Left renal cortex interstitium (tissue), 4 donors: ENCODE data around the gene PDE10A. TPM values are rescaled to one million over a fixed set of nuclear protein-coding genes. Genes with fewer than 3 reads are reported as not detected.

Experiments used
- DNase-seq, 4 donors: peaks; one replicate each; pipeline ENCODE4 v3.0.0-alpha.2; 2013; ENCODE audit warnings: low read depth in 4 of 4, low spot score in 2 of 4, missing footprints in 1 of 4
- polyA plus RNA-seq, 4 donors: library from polyadenylated mRNA; unstranded; fragments of 120-200 nt; gene quantifications; one replicate each; pipeline ENCODE4 v1.2.1, GENCODE V29; 2013; ENCODE audit not compliant: insufficient read length in 4 of 4

The PDE10A gene
- polyA plus RNA-seq, 4 donors, result 17.2 to 32.6 (median 17.6) TPM

DNA sequence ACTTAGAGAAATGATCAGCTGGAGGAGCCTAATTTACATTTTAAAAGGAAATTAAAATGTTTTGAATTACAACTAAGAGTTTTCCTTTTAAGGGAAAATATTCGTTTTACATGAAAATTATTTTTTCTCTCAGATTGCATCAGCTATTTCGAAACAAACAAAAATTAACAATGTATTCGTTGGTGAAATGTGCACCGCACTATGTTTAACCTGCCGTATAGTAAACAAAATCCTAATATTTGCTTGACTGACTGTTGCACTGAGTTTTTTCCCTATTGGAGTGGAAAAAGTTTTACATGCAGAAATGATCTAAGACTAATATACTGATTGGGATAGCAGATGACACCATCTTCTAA lies 5.7 kb downstream of the PDE10A start:
- no peak for DNase-seq

DNA sequence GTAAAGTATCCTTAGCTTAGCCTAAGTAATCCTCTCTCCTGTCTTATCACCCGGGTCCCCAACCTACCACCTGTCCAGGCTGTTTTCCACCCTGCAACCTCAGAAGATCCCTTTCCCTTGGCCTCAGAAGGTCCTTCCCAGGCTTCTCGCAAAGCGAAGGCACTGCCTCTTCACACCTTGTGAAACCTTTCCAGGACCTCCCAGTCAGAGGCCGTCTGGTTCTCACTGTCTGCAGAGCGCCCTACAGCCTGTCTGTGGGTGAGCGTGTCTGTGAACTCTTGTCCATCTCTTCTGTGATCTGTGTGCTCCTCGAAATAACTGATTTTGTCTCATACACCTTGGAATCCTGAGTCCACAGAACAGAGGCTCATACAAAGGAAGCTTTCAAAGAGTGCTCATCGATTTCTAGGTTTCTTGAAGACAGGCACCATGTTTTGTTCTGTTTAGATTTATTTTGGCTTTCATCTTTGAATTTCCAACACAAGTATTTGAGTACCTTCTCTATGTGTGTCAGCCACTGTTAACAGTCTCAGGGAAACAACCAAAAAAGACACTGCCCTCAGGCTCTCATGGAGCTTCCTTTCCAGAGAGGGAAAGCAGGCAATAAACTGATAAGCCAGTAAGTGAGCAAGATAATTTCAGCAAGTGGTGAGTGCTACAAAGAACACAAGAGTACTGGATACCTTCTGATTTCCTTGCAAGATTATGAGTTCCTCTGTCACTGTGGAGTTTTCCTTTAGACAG lies 6.3 kb downstream of the PDE10A start:
- DNase-seq, result no peak

GRCh38 chr6:165655191-165655590 lies 7.8 kb downstream of the PDE10A start:
- DNase-seq, result no peak

DNA sequence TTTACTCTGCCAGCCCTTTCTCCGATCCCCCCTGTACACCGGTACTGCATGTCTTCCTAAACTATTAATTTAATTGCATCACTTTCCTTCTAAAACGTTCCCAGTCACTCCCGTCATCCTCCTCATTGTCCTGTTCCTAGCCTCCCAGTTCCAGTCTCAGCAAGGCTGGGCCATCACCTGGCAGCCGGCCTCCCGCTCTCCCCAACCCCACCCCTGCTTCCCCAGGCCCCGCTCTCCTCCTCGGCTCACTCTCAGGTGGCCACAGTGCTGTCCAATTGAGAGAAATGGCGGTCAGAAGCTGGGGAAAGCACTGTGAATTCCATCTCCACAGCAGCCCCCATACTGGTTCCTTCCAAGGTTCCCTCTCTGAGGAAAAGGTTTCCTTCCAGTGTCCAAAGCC lies 8.9 kb downstream of the PDE10A start:
- DNase-seq, result no peak

- no peak for DNase-seq
Measured at GRCh38 chr6:165653607-165654006, 9.4 kb downstream of the PDE10A start.

DNA sequence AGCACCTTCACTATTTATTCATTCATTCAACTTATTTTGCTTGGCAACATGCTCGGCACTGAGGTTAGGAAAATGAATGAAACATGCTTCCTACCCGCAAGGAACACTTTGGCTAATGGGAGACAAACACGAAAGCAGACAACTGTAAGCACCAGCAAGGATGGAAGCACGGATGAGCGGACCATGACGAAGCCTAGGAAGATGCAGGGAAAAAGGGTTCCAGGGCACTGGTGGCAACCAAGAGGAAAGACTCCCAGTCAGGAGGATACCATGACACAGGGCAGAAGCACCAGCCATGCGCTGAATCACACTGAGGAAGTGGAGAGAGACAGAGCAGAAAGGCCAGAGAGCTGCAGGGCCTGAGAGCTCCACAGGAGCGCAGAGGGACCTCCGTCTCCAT lies 9.8 kb downstream of the PDE10A start:
- no peak for DNase-seq

DNA sequence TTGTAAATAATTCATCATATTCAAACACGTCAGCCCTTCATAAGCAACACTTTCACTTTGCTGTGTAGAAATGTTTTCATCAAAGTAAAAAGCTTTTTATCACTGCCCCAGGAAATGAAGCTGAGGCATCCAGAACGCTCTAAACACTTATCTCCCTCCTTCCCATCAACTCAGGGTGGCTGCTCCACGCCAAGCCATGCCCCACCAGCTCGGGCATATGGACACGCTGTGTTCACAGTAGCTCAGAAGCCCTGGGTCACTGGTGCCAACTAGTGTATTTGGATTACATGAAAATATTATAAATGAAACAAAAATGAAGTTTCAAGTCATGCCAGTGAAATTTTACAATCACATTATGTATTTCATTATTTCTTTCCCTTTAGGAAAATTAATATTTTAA lies 10.3 kb downstream of the PDE10A start:
- no peak for DNase-seq

GRCh38 chr6:165649166-165650137 lies 13.6 kb downstream of the PDE10A start:
- no peak for DNase-seq

GRCh38 chr6:165647041-165647440 lies 16.0 kb downstream of the PDE10A start:
- no peak for DNase-seq

- DNase-seq, result no peak
Measured at GRCh38 chr6:165645919-165646318, 17.1 kb downstream of the PDE10A start.

GRCh38 chr6:165644586-165645266 lies 18.3 kb downstream of the PDE10A start:
- no peak for DNase-seq

DNA sequence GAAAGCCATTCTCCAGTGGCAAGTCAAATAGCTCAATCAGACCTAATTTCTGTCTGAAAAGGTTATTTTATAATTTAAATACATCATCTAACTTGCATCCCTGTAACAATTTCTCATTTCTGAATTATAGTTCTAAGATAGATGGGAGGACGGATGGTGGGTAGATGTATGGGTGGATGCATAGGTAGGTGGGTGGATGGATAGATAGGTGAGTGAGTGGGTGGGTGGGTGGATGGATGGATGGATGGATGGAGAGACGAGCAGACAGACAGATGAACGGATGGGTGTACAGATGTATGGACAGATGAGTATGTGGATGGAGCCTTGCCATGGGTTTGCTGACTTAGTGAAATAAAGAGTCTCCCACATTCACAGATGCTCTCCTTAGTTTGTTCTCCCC lies 20.0 kb downstream of the PDE10A start:
- no peak for DNase-seq

GRCh38 chr6:165641672-165642156 lies 21.3 kb downstream of the PDE10A start:
- no peak for DNase-seq

- no peak for DNase-seq
Measured at GRCh38 chr6:165640806-165641205, 22.2 kb downstream of the PDE10A start.

- no peak for DNase-seq
Measured at GRCh38 chr6:165638530-165638929, 24.5 kb downstream of the PDE10A start.

DNA sequence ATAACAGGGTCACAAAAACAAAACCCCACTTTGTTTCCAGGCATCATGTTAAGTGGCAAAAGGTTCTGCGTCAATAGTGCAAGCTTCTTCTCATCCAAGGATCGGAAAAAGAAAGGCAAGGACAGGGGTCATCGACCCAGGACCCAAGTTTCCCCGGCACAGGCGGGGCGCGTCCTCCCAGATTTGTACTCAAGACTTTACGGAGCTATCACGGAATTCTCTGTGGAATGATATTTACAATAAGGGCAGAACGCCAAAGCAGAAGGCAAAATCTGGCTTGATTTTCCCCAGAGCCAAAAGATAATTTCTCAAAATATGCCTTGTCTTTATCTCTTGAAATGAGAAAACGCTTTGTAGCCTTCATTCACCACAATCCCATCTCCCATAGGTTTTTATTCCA lies 25.5 kb downstream of the PDE10A start:
- DNase-seq, result no peak

GRCh38 chr6:165636402-165637048 lies 26.5 kb downstream of the PDE10A start:
- DNase-seq, result no peak

- DNase-seq, result no peak
Measured at GRCh38 chr6:165635965-165636364, 27.1 kb downstream of the PDE10A start.

GRCh38 chr6:165634101-165634880 lies 28.8 kb downstream of the PDE10A start:
- no peak for DNase-seq

GRCh38 chr6:165632194-165632593 lies 30.8 kb downstream of the PDE10A start:
- DNase-seq, result no peak
